Mesothelial cell of epicardium (in vitro differentiated cells): Measurements from ENCODE around the gene PHACTR1. TPM values are rescaled to one million over a fixed set of nuclear protein-coding genes. Genes with fewer than 3 reads are reported as not detected.

Experiments used
- DNase-seq, 2 experiments: peaks; one replicate each; pipeline ENCODE4 v3.0.0; 2021; ENCODE audit warnings: low spot score in 2 of 2; ENCODE audit not compliant: unreplicated experiment in 2 of 2
- H3K27ac Mint-ChIP-seq: 2 replicates; pipeline ENCODE4 v1.8.0; 2021; ENCODE audit warnings: mixed read lengths
- H3K27me3 Mint-ChIP-seq: 2 replicates; pipeline ENCODE4 v1.8.0; 2021; ENCODE audit warnings: low read depth, mixed read lengths
- H3K36me3 Mint-ChIP-seq: 2 replicates; pipeline ENCODE4 v1.8.0; 2021; ENCODE audit warnings: mixed read lengths
- H3K4me1 Mint-ChIP-seq: 2 replicates; pipeline ENCODE4 v1.8.0; 2021; ENCODE audit warnings: mixed read lengths
- H3K4me3 Mint-ChIP-seq: 2 replicates; pipeline ENCODE4 v1.8.0; 2021; ENCODE audit warnings: mild to moderate bottlenecking, moderate library complexity, mixed read lengths
- H3K9me3 Mint-ChIP-seq: 2 replicates; pipeline ENCODE4 v1.8.0; 2021; ENCODE audit warnings: mixed read lengths
- CTCF ChIP-seq: fragments of 200-600 bp; sonication (generic); IDR thresholded peaks from one replicate; pipeline ENCODE4 v1.5.0; 2021; ENCODE audit warnings: antibody characterized with exemption; ENCODE audit not compliant: unreplicated experiment
- total RNA-seq: library from RNA; stranded (reverse); gene quantifications from 3 replicates; pipeline ENCODE4 v1.2.1, GENCODE V29; 2021

The PHACTR1 gene
- total RNA-seq, 1 donor from 2014 or later, result 0.76 TPM

GRCh38 chr6:13253272-13253671, 536.7 kb downstream of the PHACTR1 start:
- Mint-ChIP-seq H3K27ac (no peak overlapping the region), H3K27me3 (no peaks in the 10 kb centered on the region), H3K4me3 (no peak overlapping the region), H3K9me3 (peaks cover 7% of the 10 kb centered on the region), H3K36me3 (no peaks in the 10 kb centered on the region), H3K4me1 (peaks cover 9% of the 10 kb centered on the region)
- no peak for DNase-seq
- TF ChIP-seq CTCF, result no peak

GRCh38 chr6:13256266-13257001, 539.9 kb downstream of the PHACTR1 start:
- Mint-ChIP-seq H3K36me3 (no peaks in the 10 kb centered on the region), H3K27ac (no peak overlapping the region), H3K27me3 (peaks cover under 1% of the 10 kb centered on the region), H3K4me3 (no peak overlapping the region), H3K9me3 (peaks cover 7% of the 10 kb centered on the region), H3K4me1 (no peaks in the 10 kb centered on the region)
- no peak for DNase-seq
- TF ChIP-seq CTCF, result no peak

GRCh38 chr6:13259393-13259792, 542.8 kb downstream of the PHACTR1 start:
- Mint-ChIP-seq H3K9me3 (peaks cover 7% of the 10 kb centered on the region), H3K36me3 (no peaks in the 10 kb centered on the region)
- no peak for DNase-seq

GRCh38 chr6:13260101-13260598, 543.6 kb downstream of the PHACTR1 start:
- Mint-ChIP-seq H3K4me1 (no peaks in the 10 kb centered on the region), H3K27me3 (peaks cover 5% of the 10 kb centered on the region), H3K27ac (no peak overlapping the region), H3K9me3 (peaks cover 7% of the 10 kb centered on the region), H3K36me3 (no peaks in the 10 kb centered on the region), H3K4me3 (no peak overlapping the region)
- TF ChIP-seq CTCF, result no peak
- no peak for DNase-seq

More at GRCh38 chr6:13259393-13259792, 542.8 kb downstream of the PHACTR1 start:
- H3K27me3 Mint-ChIP-seq, result peaks cover 5% of the 10 kb centered on the region
- H3K4me1 Mint-ChIP-seq, result no peaks in the 10 kb centered on the region
- no peak overlapping the region for H3K27ac Mint-ChIP-seq
- no peak overlapping the region for H3K4me3 Mint-ChIP-seq
- TF ChIP-seq CTCF, result no peak

GRCh38 chr6:13260831-13261230, 544.3 kb downstream of the PHACTR1 start:
- TF ChIP-seq CTCF, result no peak
- Mint-ChIP-seq H3K9me3 (peaks cover 7% of the 10 kb centered on the region), H3K27me3 (peaks cover 5% of the 10 kb centered on the region), H3K4me1 (no peaks in the 10 kb centered on the region), H3K4me3 (no peak overlapping the region), H3K27ac (no peak overlapping the region), H3K36me3 (no peaks in the 10 kb centered on the region)
- DNase-seq, result no peak
